NCI-H1105 treated with DMSO at 0.1 percent for 48 hours (cell line): ENCODE data around the gene HBM.
"Not testable (repeated sequence)": the region's sequence is repeated elsewhere in the genome, so short reads cannot be mapped to it uniquely, and the experiment has no call there.

ENCODE experiments used
- DNase-seq: peaks from one replicate; lab custom pipeline; 2025; lab: John Stamatoyannopoulos, UW

Gene HBM

GRCh38 chr16:169014-169413, 3.2 kb downstream of the HBM start:
- DNase-seq = no peak

DNA sequence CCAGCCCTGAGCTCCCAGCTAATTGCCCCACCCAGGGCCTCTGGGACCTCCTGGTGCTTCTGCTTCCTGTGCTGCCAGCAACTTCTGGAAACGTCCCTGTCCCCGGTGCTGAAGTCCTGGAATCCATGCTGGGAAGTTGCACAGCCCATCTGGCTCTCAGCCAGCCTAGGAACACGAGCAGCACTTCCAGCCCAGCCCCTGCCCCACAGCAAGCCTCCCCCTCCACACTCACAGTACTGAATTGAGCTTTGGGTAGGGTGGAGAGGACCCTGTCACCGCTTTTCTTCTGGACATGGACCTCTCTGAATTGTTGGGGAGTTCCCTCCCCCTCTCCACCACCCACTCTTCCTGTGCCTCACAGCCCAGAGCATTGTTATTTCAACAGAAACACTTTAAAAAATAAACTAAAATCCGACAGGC, 4.3 kb downstream of the HBM start:
- DNase-seq = not testable (repeated sequence)

- no peak for DNase-seq
These were observed 5.0 kb downstream of the HBM start for GRCh38 chr16:170788-171187.

DNA sequence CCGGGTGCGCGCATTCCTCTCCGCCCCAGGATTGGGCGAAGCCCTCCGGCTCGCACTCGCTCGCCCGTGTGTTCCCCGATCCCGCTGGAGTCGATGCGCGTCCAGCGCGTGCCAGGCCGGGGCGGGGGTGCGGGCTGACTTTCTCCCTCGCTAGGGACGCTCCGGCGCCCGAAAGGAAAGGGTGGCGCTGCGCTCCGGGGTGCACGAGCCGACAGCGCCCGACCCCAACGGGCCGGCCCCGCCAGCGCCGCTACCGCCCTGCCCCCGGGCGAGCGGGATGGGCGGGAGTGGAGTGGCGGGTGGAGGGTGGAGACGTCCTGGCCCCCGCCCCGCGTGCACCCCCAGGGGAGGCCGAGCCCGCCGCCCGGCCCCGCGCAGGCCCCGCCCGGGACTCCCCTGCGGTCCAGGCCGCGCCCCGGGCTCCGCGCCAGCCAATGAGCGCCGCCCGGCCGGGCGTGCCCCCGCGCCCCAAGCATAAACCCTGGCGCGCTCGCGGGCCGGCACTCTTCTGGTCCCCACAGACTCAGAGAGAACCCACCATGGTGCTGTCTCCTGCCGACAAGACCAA, 6.7 kb downstream of the HBM start, which contains the start of gene HBA2:
Gene HBA2 (plus strand): TSS at position 503 of the 568 bp plus-strand sequence. CDS start 37 bp downstream, at position 540.
- not testable (repeated sequence) for DNase-seq

DNA sequence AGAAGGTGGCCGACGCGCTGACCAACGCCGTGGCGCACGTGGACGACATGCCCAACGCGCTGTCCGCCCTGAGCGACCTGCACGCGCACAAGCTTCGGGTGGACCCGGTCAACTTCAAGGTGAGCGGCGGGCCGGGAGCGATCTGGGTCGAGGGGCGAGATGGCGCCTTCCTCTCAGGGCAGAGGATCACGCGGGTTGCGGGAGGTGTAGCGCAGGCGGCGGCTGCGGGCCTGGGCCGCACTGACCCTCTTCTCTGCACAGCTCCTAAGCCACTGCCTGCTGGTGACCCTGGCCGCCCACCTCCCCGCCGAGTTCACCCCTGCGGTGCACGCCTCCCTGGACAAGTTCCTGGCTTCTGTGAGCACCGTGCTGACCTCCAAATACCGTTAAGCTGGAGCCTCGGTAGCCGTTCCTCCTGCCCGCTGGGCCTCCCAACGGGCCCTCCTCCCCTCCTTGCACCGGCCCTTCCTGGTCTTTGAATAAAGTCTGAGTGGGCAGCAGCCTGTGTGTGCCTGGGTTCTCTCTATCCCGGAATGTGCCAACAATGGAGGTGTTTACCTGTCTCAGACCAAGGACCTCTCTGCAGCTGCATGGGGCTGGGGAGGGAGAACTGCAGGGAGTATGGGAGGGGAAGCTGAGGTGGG, 7.6 kb downstream of the HBM start:
- DNase-seq = not testable (repeated sequence)

DNA sequence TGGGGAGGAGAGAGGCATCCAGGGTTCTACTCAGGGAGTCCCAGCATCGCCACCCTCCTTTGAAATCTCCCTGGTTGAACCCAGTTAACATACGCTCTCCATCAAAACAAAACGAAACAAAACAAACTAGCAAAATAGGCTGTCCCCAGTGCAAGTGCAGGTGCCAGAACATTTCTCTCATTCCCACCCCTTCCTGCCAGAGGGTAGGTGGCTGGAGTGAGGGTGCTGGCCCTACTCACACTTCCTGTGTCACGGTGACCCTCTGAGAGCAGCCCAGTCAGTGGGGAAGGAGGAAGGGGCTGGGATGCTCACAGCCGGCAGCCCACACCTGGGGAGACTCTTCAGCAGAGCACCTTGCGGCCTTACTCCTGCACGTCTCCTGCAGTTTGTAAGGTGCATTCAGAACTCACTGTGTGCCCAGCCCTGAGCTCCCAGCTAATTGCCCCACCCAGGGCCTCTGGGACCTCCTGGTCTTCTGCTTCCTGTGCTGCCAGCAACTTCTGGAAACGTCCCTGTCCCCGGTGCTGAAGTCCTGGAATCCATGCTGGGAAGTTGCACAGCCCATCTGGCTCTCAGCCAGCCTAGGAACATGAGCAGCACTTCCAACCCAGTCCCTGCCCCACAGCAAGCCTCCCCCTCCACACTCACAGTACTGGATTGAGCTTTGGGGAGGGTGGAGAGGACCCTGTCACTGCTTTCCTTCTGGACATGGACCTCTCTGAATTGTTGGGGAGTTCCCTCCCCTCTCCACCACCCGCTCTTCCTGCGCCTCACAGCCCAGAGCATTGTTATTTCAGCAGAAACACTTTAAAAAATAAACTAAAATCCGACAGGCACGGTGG, 8.4 kb downstream of the HBM start:
- DNase-seq = not testable (repeated sequence)

GRCh38 chr16:175011-175949, 9.5 kb downstream of the HBM start:
- DNase-seq = no peak

GRCh38 chr16:176006-176405, 10.2 kb downstream of the HBM start:
- DNase-seq = not testable (repeated sequence)

GRCh38 chr16:176477-177382, 11.0 kb downstream of the HBM start, which contains the start of gene HBA1:
TSS of gene HBA1 (plus strand) at chr16:176680. CDS start at chr16:176717, 37 bp downstream.
- not testable (repeated sequence) for DNase-seq

DNA sequence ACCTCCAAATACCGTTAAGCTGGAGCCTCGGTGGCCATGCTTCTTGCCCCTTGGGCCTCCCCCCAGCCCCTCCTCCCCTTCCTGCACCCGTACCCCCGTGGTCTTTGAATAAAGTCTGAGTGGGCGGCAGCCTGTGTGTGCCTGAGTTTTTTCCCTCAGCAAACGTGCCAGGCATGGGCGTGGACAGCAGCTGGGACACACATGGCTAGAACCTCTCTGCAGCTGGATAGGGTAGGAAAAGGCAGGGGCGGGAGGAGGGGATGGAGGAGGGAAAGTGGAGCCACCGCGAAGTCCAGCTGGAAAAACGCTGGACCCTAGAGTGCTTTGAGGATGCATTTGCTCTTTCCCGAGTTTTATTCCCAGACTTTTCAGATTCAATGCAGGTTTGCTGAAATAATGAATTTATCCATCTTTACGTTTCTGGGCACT, 11.6 kb downstream of the HBM start:
- DNase-seq = peak; percentile 100

DNA sequence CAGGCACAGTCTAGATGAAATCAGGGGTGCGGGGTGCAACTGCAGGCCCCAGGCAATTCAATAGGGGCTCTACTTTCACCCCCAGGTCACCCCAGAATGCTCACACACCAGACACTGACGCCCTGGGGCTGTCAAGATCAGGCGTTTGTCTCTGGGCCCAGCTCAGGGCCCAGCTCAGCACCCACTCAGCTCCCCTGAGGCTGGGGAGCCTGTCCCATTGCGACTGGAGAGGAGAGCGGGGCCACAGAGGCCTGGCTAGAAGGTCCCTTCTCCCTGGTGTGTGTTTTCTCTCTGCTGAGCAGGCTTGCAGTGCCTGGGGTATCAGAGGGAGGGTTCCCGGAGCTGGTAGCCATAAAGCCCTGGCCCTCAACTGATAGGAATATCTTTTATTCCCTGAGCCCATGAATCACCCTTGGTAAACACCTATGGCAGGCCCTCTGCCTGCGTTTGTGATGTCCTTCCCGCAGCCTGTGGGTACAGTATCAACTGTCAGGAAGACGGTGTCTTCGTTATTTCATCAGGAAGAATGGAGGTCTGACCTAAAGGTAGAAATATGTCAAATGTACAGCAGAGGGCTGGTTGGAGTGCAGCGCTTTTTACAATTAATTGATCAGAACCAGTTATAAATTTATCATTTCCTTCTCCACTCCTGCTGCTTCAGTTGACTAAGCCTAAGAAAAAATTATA, 12.3 kb downstream of the HBM start:
- DNase-seq = no peak

DNA sequence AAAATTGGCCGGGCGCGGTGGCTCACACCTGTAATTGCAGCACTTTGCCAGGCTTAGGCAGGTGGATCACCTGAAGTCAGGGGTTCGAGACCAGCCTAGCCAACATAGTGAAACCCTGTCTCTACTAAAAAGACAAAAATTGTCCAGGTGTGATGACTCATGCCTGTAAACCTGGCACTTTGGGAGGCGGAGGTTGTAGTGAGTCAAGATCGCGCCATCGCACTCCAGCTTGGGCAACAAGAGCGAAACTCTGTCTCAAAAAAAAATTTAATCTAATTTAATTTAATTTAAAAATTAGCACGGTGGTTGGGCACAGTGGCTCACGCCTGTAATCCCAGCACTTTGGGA, 12.9 kb downstream of the HBM start:
- DNase-seq = no peak

GRCh38 chr16:179211-180092, 13.7 kb downstream of the HBM start:
- no peak for DNase-seq

DNA sequence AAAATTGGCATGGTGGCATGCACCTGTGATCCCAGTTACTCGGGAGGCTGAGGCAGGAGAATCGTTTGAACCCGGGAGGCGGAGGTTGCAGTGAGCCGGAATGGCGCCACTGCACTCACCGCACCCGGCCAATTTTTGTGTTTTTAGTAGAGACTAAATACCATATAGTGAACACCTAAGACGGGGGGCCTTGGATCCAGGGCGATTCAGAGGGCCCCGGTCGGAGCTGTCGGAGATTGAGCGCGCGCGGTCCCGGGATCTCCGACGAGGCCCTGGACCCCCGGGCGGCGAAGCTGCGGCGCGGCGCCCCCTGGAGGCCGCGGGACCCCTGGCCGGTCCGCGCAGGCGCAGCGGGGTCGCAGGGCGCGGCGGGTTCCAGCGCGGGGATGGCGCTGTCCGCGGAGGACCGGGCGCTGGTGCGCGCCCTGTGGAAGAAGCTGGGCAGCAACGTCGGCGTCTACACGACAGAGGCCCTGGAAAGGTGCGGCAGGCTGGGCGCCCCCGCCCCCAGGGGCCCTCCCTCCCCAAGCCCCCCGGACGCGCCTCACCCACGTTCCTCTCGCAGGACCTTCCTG, 14.4 kb downstream of the HBM start, which contains the start of gene HBQ1:
Gene HBQ1 (plus strand): TSS at position 359 of the 575 bp plus-strand sequence. CDS start 28 bp downstream, at position 387.
- no peak for DNase-seq

DNA sequence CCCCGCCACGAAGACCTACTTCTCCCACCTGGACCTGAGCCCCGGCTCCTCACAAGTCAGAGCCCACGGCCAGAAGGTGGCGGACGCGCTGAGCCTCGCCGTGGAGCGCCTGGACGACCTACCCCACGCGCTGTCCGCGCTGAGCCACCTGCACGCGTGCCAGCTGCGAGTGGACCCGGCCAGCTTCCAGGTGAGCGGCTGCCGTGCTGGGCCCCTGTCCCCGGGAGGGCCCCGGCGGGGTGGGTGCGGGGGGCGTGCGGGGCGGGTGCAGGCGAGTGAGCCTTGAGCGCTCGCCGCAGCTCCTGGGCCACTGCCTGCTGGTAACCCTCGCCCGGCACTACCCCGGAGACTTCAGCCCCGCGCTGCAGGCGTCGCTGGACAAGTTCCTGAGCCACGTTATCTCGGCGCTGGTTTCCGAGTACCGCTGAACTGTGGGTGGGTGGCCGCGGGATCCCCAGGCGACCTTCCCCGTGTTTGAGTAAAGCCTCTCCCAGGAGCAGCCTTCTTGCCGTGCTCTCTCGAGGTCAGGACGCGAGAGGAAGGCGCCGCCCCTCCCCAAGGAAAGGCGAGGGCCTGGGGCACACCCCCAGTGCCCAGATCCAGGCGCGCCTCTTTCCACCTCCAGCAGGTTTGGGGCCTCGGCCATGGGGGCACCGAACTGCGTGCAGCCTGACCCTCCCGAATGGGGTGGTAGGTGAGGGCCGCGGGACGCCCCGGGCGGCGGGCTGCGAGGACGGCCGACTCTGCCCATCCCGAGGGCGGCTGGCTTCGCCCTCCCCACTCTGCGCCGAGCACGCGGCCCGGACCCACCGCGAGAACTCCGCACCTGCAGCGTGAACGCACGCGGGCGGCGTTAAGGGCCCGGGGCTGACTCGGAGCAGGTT, 15.1 kb downstream of the HBM start:
- DNase-seq = peak; percentile 46

GRCh38 chr16:181565-182021, 15.8 kb downstream of the HBM start:
- no peak for DNase-seq

- DNase-seq = no peak
These were observed 17.2 kb downstream of the HBM start for GRCh38 chr16:183005-183404.
